Measurements from ENCODE around the gene TBCA. TPM values are rescaled to one million over a fixed set of nuclear protein-coding genes. Genes with fewer than 3 reads are reported as not detected.

The TBCA gene
- total RNA-seq, 1 experiment from 2014 or later = 330 TPM

DNA sequence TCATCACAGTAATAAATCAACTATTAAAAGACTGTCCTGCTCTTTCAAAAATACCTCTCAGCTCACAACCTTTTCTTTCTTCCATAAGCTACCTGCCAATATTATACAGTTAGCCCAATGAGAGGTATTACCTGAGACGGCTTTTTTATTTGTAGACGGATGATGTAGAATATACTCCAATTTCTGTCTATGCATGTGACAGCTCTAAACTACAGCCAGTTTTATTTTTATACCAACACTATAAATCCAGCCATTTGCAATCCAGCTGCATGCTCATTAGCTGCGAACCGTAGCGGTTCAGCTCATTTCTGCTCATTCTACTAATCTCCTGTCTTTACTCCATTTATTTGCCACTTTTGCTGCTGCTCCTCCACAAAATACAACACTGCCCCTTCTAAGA lies 51.2 kb downstream of the TBCA start:
- H3K18ac ChIP-seq (ENCODE audit: insufficient read length, low read depth, low read length) = no peak overlapping the region
- TF ChIP-seq, protein P1, sequence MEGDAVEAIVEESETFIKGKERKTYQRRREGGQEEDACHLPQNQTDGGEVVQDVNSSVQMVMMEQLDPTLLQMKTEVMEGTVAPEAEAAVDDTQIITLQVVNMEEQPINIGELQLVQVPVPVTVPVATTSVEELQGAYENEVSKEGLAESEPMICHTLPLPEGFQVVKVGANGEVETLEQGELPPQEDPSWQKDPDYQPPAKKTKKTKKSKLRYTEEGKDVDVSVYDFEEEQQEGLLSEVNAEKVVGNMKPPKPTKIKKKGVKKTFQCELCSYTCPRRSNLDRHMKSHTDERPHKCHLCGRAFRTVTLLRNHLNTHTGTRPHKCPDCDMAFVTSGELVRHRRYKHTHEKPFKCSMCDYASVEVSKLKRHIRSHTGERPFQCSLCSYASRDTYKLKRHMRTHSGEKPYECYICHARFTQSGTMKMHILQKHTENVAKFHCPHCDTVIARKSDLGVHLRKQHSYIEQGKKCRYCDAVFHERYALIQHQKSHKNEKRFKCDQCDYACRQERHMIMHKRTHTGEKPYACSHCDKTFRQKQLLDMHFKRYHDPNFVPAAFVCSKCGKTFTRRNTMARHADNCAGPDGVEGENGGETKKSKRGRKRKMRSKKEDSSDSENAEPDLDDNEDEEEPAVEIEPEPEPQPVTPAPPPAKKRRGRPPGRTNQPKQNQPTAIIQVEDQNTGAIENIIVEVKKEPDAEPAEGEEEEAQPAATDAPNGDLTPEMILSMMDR (conservative IDR thresholded peaks at IDR 0.05) = no peak
- no peaks in the 10 kb centered on the region for H3K23me2 ChIP-seq (ENCODE audit: insufficient read length, low read depth, low read length, poor library complexity, severe bottlenecking)
- peaks cover 6% of the 10 kb centered on the region; the same call in 1 of the 2 replicates for H3K79me2 ChIP-seq (ENCODE audit: insufficient read depth, low read length)
- Mint-ChIP-seq H3K36me3 (ENCODE audit: insufficient read depth in 1 of 3, low read depth in 3 of 3) (no peaks in the 10 kb centered on the region), H3K27me3 (ENCODE audit: low read depth) (no peaks in the 10 kb centered on the region), H3K4me3 (no peak overlapping the region), H3K4me1 (peaks cover 0 to 5% of the 10 kb centered on the region in 2 experiments; a peak in 1 of 4 replicates), H3K27ac (no peak overlapping the region), H3K9me3 (no peaks in the 10 kb centered on the region)
- no peaks in the 10 kb centered on the region for H3K79me1 ChIP-seq (ENCODE audit: insufficient read depth, low read depth, low read length, poor library complexity, severe bottlenecking)
- H3K23ac ChIP-seq (ENCODE audit: insufficient read length, low read depth, low read length) = no peak overlapping the region
- H3K27me3 ChIP-seq (ENCODE audit: insufficient read depth, low read length) = no peaks in the 10 kb centered on the region
- no peak overlapping the region for H2AFZ ChIP-seq (ENCODE audit: low read length)
- H3K14ac ChIP-seq (ENCODE audit: insufficient read depth, low read length) = no peak overlapping the region
- H3K56ac ChIP-seq (ENCODE audit: insufficient read length, low read depth, low read length) = no peak overlapping the region
- no peak overlapping the region for H3T11ph ChIP-seq (ENCODE audit: low read length)
- no CpG with 5 or more reads among the region's 5 CpGs for WGBS (ENCODE audit: extremely low coverage, insufficient read length, low lambda C conversion rate)
- no peaks in the 10 kb centered on the region for H3K9me3 ChIP-seq (ENCODE audit: control insufficient read depth, low read depth, low read length)
- peaks cover 2% of the 10 kb centered on the region; the same call in 1 of the 2 replicates for H3K4me1 ChIP-seq (ENCODE audit: insufficient read depth, low read length)
- H4K20me1 ChIP-seq (ENCODE audit: control insufficient read depth, insufficient read depth, insufficient read length) = no peaks in the 10 kb centered on the region
- H3K9ac ChIP-seq (ENCODE audit: extremely low read depth, insufficient read length, low read length) = no peak overlapping the region
- H2AK5ac ChIP-seq (ENCODE audit: insufficient read length, low read length) = no peak overlapping the region
- no peak overlapping the region for H3K27ac ChIP-seq (ENCODE audit: insufficient read length, low read depth, low read length)
- DNase-seq = no peak
- H3K4ac ChIP-seq (ENCODE audit: low read depth, low read length) = no peak overlapping the region
- no peak overlapping the region for H2BK120ac ChIP-seq (ENCODE audit: low read depth, low read length, poor library complexity, severe bottlenecking)
- H2BK20ac ChIP-seq (ENCODE audit: low read depth, low read length, poor library complexity, severe bottlenecking) = no peak overlapping the region
- no peak overlapping the region for H2BK5ac ChIP-seq (ENCODE audit: insufficient read length, low read length)
- H4K91ac ChIP-seq (ENCODE audit: insufficient read length, low read depth, low read length) = no peak overlapping the region
- H2BK12ac ChIP-seq (ENCODE audit: insufficient read length, low read depth, low read length) = no peak overlapping the region
- no peak overlapping the region for H4K5ac ChIP-seq (ENCODE audit: insufficient read length, low read depth, low read length)
- no peak overlapping the region for H4K8ac ChIP-seq (replicated peaks; ENCODE audit: insufficient read length, low read depth, low read length)
- H3K4me2 ChIP-seq (ENCODE audit: insufficient read depth, insufficient read length, low read length) = no peak overlapping the region
- no peak overlapping the region for H2BK15ac ChIP-seq (ENCODE audit: low read depth, low read length)

Measured in H9 (cell line).